ENCODE measurements around the gene TXNRD1. TPM values are rescaled to one million over a fixed set of nuclear protein-coding genes. Genes with fewer than 3 reads are reported as not detected.

TXNRD1 gene
- total and polyA plus RNA-seq, 12 donors, result 53.9 to 487 (median 290) TPM

- Histone ChIP-seq H3K27me3 (no peaks in the 10 kb centered on the region), H3K4me1 (replicated peaks in 1 of 2) (peaks cover 24 to 42% of the 10 kb centered on the region in 2 donors), H3K4me3 (peak overlapping the region in 1 of 4 donors; percentile 94), H3K36me3 (replicated peaks in 1 of 2) (no peaks in the 10 kb centered on the region), H3K27ac (peak overlapping the region; percentile 93 to 99 (median 96)), H3K9me3 (replicated peaks in 1 of 3) (no peaks in the 10 kb centered on the region)
- TF ChIP-seq CTCF (IDR thresholded peaks at IDR 0.05), result no peak
- no peak for TF ChIP-seq POLR2A (IDR thresholded peaks at IDR 0.05)
- intact Hi-C loops (cut with DNase I), result loop anchor here (5.0 kb wide), 1 partner anchor 69 kb away; the partner anchor contains the start of gene TXNRD1 (in 2 of the 2)
- 47 to 65% (median 54%) methylated on average over 3 of the region's 3 CpGs for WGBS, 4 donors
- no peak for DNase-seq
These were observed 70.3 kb downstream of the TXNRD1 start for GRCh38 chr12:104285740-104286515.

GRCh38 chr12:104286516-104287482, 71.2 kb downstream of the TXNRD1 start:
- H3K4me1 ChIP-seq (replicated peaks in 1 of 2), result peaks cover 24 to 36% of the 10 kb centered on the region in 2 donors
- peak overlapping the region; percentile 93 to 99 (median 96) for H3K27ac ChIP-seq
- DNase-seq, result peak; percentile 93 to 99 (median 96)
- WGBS, 4 donors, result 0% methylated on average over 27 to 40 of the region's 40 CpGs
- no peaks in the 10 kb centered on the region for H3K9me3 ChIP-seq (replicated peaks in 1 of 3)
- peaks cover 0 to 7% of the 10 kb centered on the region in 2 donors for H3K36me3 ChIP-seq (replicated peaks in 1 of 2)
- TF ChIP-seq CTCF (IDR thresholded peaks at IDR 0.05) (peak in 2 of 6 experiments; percentile 13 to 18), POLR2A (IDR thresholded peaks at IDR 0.05) (peak; percentile 89 to 95)
- no peaks in the 10 kb centered on the region for H3K27me3 ChIP-seq
- peak overlapping the region; percentile 2 to 94 (median 68) for H3K4me3 ChIP-seq
- intact Hi-C loops (cut with DNase I), result loop anchor here (5.0 kb wide), 1 partner anchor 69 kb away; the partner anchor contains the start of gene TXNRD1 (in 2 of the 2)

- peak overlapping the region; percentile 93 to 99 (median 96) for H3K27ac ChIP-seq
- peaks cover 24 to 52% of the 10 kb centered on the region in 2 donors for H3K4me1 ChIP-seq (replicated peaks in 1 of 2)
- WGBS, 4 donors, result 0% methylated on average over 23 to 41 of the region's 41 CpGs
- H3K36me3 ChIP-seq (replicated peaks in 1 of 2), result peaks cover 0 to 24% of the 10 kb centered on the region in 2 donors
- H3K27me3 ChIP-seq, result no peaks in the 10 kb centered on the region
- TF ChIP-seq POLR2A (IDR thresholded peaks at IDR 0.05) (peak; percentile 78 to 95), CTCF (IDR thresholded peaks at IDR 0.05) (peak in 1 of 6 experiments; percentile 5)
- peak overlapping the region; percentile 2 to 94 (median 68) for H3K4me3 ChIP-seq
- intact Hi-C loops (cut with DNase I), result loop anchor here (5.0 kb wide), 1 partner anchor 71 kb away; the partner anchor contains the start of gene TXNRD1 (in 2 of the 2)
- DNase-seq, result peak; percentile 83 to 91 (median 86)
- no peaks in the 10 kb centered on the region for H3K9me3 ChIP-seq (replicated peaks in 1 of 3)
These were observed 73.2 kb downstream of the TXNRD1 start for GRCh38 chr12:104288635-104289274.
